Liver (tissue), 9 donors: Measurements from ENCODE around the gene CCL25. TPM values are rescaled to one million over a fixed set of nuclear protein-coding genes. Genes with fewer than 3 reads are reported as not detected.

ENCODE experiments used
- DNase-seq: peaks from one replicate; pipeline ENCODE4 v3.0.0-alpha.2; 2017; ENCODE audit warnings: low spot score
- H3K27ac ChIP-seq, 2 donors: one replicate each; pipeline ENCODE4 v1.7.0; 2013; ENCODE audit warnings: inconsistent platforms in 2 of 2, low read length in 2 of 2, control low read depth in 1 of 2, low read depth in 1 of 2, mild to moderate bottlenecking in 1 of 2
- H3K27me3 ChIP-seq, 4 donors: one replicate each; pipeline versions ENCODE4 v1.6.1 to v1.7.0; 2013; ENCODE audit warnings: low read length in 3 of 4, inconsistent platforms in 1 of 4, mild to moderate bottlenecking in 1 of 4, moderate library complexity in 1 of 4; ENCODE audit not compliant: control insufficient read depth in 4 of 4, insufficient read depth in 4 of 4
- H3K36me3 ChIP-seq, 4 donors: one replicate each; pipeline versions ENCODE4 v1.6.1 to v1.7.0; 2013; ENCODE audit warnings: low read length in 3 of 4, mild to moderate bottlenecking in 3 of 4, low read depth in 1 of 4, moderate library complexity in 1 of 4; ENCODE audit not compliant: control insufficient read depth in 4 of 4, insufficient read depth in 3 of 4
- H3K4me1 ChIP-seq, 4 donors: one replicate each; pipeline versions ENCODE4 v1.6.1 to v1.7.0; 2013; ENCODE audit warnings: low read length in 3 of 4, mild to moderate bottlenecking in 3 of 4, moderate library complexity in 1 of 4; ENCODE audit not compliant: control insufficient read depth in 4 of 4, insufficient read depth in 4 of 4
- H3K4me3 ChIP-seq, 3 donors: one replicate each; pipeline versions ENCODE4 v1.6.1 to v1.7.0; 2013; ENCODE audit warnings: low read length in 3 of 3, control low read depth in 1 of 3, low read depth in 1 of 3, mild to moderate bottlenecking in 1 of 3
- H3K9ac ChIP-seq, 2 donors: one replicate each; pipeline ENCODE4 v1.7.0; 2013; ENCODE audit warnings: low read length in 2 of 2, mild to moderate bottlenecking in 2 of 2, moderate library complexity in 2 of 2, control low read depth in 1 of 2, low read depth in 1 of 2
- H3K9me3 ChIP-seq, 4 donors: one replicate each; pipeline versions ENCODE4 v1.6.1 to v1.7.0; 2013; ENCODE audit warnings: low read length in 3 of 4; ENCODE audit not compliant: control insufficient read depth in 4 of 4
- FOXA2 ChIP-seq: IDR thresholded peaks from 2 replicates; pipeline ENCODE4 v1.6.1; 2016; ENCODE audit warnings: antibody characterized with exemption
- GABPA ChIP-seq, 2 donors: IDR thresholded peaks in 1 of 2; conservative IDR thresholded peaks in 1 of 2; 2 replicates each; pipeline ENCODE4 v1.6.1; 2016; ENCODE audit warnings: antibody characterized with exemption in 2 of 2, mild to moderate bottlenecking in 1 of 2, moderate library complexity in 1 of 2
- HNF4A ChIP-seq, 2 donors: conservative IDR thresholded peaks; 2 replicates each; pipeline ENCODE4 v1.6.1; 2016; ENCODE audit warnings: antibody characterized with exemption in 2 of 2, mild to moderate bottlenecking in 2 of 2
- HNF4G ChIP-seq: IDR thresholded peaks from 2 replicates; pipeline ENCODE4 v1.6.1; 2016; ENCODE audit warnings: antibody characterized with exemption
- JUND ChIP-seq, 2 donors: IDR thresholded peaks; 2 replicates each; pipeline ENCODE4 v1.6.1; 2016; ENCODE audit warnings: antibody characterized with exemption in 2 of 2
- NR2F2 ChIP-seq: IDR thresholded peaks from 2 replicates; pipeline ENCODE4 v1.6.1; 2016; ENCODE audit warnings: antibody characterized with exemption
- RAD21 ChIP-seq, 2 donors: IDR thresholded peaks; 2 replicates each; pipeline ENCODE4 v1.6.1; 2016; ENCODE audit warnings: antibody characterized with exemption in 2 of 2, mild to moderate bottlenecking in 2 of 2
- RXRA ChIP-seq, 2 donors: IDR thresholded peaks; 2 replicates each; pipeline ENCODE4 v1.6.1; 2017 to 2018; ENCODE audit warnings: antibody characterized with exemption in 2 of 2, mild to moderate bottlenecking in 1 of 2
- YY1 ChIP-seq: IDR thresholded peaks from 2 replicates; pipeline ENCODE4 v1.6.1; 2016; ENCODE audit warnings: antibody characterized with exemption, mild to moderate bottlenecking
- WGBS: extraction: QIAGEN DNeasy Blood & Tissue Kit; methylation state at CpG from one replicate; pipeline ENCODE4 v1.1.7; 2013; 5-methylcytosine and 5-hydroxymethylcytosine counted together
- polyA plus RNA-seq, 2 donors: library from polyadenylated mRNA; stranded (reverse) in 1 of 2; unstranded in 1 of 2; fragments of 200-250 nt in 1 of 2; fragments of >200 nt in 1 of 2; fragmentation: Nextera tagmentation in 1 of 2; extraction: Ambion mirVana in 1 of 2; gene quantifications; one replicate each; pipeline versions ENCODE4 v1.2.1 to v1.2.3, GENCODE V29; 2013 to 2015
- total RNA-seq, 2 donors: library from RNA; depleted of rRNA; stranded (reverse); fragments of >200 nt; gene quantifications; one replicate each; pipeline ENCODE4 v1.2.3, GENCODE V29; 2014
- TF ChIP-seq, protein P1 (sequence below): fragments of 150-350 bp; IDR thresholded peaks from 2 replicates; pipeline ENCODE4 v1.5.1; 2017; ENCODE audit warnings: improper control_type of control experiment, low read depth, low read length; ENCODE audit not compliant: missing input control
- TF ChIP-seq, protein P2 (sequence below): IDR thresholded peaks from 2 replicates; pipeline ENCODE4 v1.6.1; 2016; ENCODE audit warnings: antibody characterized with exemption
- TF ChIP-seq, protein P3 (sequence below): IDR thresholded peaks from 2 replicates; pipeline ENCODE4 v1.6.1; 2016; ENCODE audit warnings: antibody characterized with exemption
- TF ChIP-seq, protein P4 (sequence below): IDR thresholded peaks from 2 replicates; pipeline ENCODE4 v1.6.1; 2016; ENCODE audit warnings: antibody characterized with exemption, mild to moderate bottlenecking
- TF ChIP-seq, protein P5 (sequence below): IDR thresholded peaks from 2 replicates; pipeline ENCODE4 v1.6.1; 2016; ENCODE audit warnings: antibody characterized with exemption
- donor health status: healthy.
- donor health status: healthy.
- donor health status: healthy.
- donor health status: healthy.
- donor health status: healthy.

Gene CCL25
- total and polyA plus RNA-seq, 4 donors: not detected

DNA sequence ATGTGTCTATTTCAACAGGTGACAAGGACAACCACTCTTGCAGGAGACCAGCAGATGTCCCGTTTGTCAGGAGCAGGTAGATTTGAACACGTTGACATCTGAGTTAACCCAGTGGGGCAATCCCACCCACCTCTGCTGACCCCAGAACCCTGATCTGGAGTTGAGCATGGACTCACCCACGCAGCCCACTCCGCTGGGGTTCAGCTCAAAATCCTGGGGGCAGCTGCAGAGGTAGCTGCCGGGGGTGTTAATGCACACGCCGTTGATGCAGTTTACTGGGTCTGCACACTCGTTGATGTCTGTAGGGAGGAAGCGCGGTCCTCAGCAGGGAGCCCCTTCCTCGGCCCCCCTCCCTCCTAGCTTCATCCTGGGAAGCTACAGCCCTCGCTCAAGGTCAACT is 56.9 kb downstream of the CCL25 start (continued):
- TF ChIP-seq, protein P1, sequence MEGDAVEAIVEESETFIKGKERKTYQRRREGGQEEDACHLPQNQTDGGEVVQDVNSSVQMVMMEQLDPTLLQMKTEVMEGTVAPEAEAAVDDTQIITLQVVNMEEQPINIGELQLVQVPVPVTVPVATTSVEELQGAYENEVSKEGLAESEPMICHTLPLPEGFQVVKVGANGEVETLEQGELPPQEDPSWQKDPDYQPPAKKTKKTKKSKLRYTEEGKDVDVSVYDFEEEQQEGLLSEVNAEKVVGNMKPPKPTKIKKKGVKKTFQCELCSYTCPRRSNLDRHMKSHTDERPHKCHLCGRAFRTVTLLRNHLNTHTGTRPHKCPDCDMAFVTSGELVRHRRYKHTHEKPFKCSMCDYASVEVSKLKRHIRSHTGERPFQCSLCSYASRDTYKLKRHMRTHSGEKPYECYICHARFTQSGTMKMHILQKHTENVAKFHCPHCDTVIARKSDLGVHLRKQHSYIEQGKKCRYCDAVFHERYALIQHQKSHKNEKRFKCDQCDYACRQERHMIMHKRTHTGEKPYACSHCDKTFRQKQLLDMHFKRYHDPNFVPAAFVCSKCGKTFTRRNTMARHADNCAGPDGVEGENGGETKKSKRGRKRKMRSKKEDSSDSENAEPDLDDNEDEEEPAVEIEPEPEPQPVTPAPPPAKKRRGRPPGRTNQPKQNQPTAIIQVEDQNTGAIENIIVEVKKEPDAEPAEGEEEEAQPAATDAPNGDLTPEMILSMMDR: no peak
- TF ChIP-seq FOXA2 (no peak), HNF4G (no peak), RXRA (IDR thresholded peaks at IDR 0.05) (no peak), GABPA (IDR thresholded peaks at IDR 0.05 in 1 of 2, conservative IDR thresholded peaks at IDR 0.05 in 1 of 2) (no peak), JUND (IDR thresholded peaks at IDR 0.05) (no peak), HNF4A (conservative IDR thresholded peaks at IDR 0.05) (no peak)

DNA sequence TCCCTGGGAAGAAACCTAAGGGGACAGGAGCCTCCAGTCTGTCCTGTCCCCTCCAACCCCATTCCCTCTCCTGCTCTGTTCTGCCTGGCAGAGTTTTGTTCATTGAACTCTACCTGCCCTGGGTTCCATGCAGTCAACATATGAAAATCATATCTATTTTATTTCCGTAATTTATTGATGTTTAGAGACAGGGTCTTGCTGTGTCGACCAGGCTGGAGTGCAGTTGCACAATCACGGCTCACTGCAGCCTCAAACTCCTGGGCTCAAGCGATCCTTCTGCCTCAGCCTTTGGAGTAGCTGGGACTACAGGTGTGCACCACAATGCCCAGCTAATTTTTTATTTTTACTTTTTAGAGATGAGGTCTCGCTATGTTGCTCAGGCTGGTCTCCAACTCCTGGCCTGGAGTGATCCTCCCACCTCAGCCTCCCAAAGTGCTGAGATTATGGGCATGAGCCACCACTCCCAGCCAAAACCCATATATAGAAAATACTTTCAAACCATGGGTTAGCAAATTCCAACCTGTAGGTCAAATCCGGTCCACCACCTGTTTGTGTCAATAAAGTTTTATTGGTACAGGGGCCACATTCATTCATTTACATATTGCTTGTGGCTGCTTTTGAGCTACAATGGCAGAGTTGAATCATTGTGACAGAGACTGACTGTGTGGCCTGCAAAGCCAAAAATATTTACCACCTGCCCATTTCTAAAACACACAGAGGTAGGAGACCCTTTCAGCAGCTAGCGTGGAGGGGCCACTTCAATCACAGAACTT is 57.5 kb downstream of the CCL25 start:
- H3K9ac ChIP-seq: no peak overlapping the region
- no peak overlapping the region for H3K4me3 ChIP-seq
- WGBS: 85% methylated on average over 7 of the region's 7 CpGs
- DNase-seq: no peak
- H3K9me3 ChIP-seq: no peaks in the 10 kb centered on the region
- TF ChIP-seq, protein P1: no peak
- TF ChIP-seq NR2F2: no peak
- no peaks in the 10 kb centered on the region for H3K27me3 ChIP-seq
- no peaks in the 10 kb centered on the region for H3K36me3 ChIP-seq
- H3K4me1 ChIP-seq: no peaks in the 10 kb centered on the region
- H3K27ac ChIP-seq: no peak overlapping the region

DNA sequence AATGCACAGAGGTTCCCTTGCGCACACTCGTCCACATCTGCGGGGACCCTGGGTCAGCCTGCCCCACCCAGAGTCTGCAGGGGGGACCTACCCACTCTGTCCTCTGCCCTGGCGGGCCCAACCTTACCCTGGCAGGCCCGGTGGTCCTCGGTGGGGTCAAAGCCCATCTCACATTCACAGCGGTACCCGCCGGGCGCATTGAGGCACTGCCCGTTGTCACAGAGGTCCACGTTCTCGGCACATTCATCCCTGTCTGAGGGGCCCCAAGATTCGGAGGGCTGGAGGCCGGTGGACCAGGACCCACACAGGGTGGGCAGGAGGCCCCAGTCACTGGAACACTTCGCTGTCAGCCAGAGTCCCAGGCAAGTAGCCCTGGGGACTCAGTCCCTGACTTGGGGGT is 58.4 kb downstream of the CCL25 start:
- 96% methylated on average over 16 of the region's 16 CpGs for WGBS
- Histone ChIP-seq H3K4me1 (no peaks in the 10 kb centered on the region), H3K9me3 (no peaks in the 10 kb centered on the region), H3K36me3 (no peaks in the 10 kb centered on the region), H3K27ac (no peak overlapping the region), H3K9ac (no peak overlapping the region), H3K27me3 (no peaks in the 10 kb centered on the region), H3K4me3 (no peak overlapping the region)
- TF ChIP-seq, protein P2, sequence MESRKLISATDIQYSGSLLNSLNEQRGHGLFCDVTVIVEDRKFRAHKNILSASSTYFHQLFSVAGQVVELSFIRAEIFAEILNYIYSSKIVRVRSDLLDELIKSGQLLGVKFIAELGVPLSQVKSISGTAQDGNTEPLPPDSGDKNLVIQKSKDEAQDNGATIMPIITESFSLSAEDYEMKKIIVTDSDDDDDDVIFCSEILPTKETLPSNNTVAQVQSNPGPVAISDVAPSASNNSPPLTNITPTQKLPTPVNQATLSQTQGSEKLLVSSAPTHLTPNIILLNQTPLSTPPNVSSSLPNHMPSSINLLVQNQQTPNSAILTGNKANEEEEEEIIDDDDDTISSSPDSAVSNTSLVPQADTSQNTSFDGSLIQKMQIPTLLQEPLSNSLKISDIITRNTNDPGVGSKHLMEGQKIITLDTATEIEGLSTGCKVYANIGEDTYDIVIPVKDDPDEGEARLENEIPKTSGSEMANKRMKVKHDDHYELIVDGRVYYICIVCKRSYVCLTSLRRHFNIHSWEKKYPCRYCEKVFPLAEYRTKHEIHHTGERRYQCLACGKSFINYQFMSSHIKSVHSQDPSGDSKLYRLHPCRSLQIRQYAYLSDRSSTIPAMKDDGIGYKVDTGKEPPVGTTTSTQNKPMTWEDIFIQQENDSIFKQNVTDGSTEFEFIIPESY: no peak
- no peak for TF ChIP-seq RAD21 (IDR thresholded peaks at IDR 0.05)
- no peak for TF ChIP-seq FOXA2
- no peak for TF ChIP-seq YY1
- TF ChIP-seq RXRA (IDR thresholded peaks at IDR 0.05): no peak
- TF ChIP-seq, protein P3, sequence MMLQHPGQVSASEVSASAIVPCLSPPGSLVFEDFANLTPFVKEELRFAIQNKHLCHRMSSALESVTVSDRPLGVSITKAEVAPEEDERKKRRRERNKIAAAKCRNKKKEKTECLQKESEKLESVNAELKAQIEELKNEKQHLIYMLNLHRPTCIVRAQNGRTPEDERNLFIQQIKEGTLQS: no peak
- no peak for TF ChIP-seq NR2F2
- no peak for TF ChIP-seq HNF4G
- TF ChIP-seq, protein P4, sequence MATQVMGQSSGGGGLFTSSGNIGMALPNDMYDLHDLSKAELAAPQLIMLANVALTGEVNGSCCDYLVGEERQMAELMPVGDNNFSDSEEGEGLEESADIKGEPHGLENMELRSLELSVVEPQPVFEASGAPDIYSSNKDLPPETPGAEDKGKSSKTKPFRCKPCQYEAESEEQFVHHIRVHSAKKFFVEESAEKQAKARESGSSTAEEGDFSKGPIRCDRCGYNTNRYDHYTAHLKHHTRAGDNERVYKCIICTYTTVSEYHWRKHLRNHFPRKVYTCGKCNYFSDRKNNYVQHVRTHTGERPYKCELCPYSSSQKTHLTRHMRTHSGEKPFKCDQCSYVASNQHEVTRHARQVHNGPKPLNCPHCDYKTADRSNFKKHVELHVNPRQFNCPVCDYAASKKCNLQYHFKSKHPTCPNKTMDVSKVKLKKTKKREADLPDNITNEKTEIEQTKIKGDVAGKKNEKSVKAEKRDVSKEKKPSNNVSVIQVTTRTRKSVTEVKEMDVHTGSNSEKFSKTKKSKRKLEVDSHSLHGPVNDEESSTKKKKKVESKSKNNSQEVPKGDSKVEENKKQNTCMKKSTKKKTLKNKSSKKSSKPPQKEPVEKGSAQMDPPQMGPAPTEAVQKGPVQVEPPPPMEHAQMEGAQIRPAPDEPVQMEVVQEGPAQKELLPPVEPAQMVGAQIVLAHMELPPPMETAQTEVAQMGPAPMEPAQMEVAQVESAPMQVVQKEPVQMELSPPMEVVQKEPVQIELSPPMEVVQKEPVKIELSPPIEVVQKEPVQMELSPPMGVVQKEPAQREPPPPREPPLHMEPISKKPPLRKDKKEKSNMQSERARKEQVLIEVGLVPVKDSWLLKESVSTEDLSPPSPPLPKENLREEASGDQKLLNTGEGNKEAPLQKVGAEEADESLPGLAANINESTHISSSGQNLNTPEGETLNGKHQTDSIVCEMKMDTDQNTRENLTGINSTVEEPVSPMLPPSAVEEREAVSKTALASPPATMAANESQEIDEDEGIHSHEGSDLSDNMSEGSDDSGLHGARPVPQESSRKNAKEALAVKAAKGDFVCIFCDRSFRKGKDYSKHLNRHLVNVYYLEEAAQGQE: no peak
- TF ChIP-seq, protein P1: no peak
- TF ChIP-seq, protein P5, sequence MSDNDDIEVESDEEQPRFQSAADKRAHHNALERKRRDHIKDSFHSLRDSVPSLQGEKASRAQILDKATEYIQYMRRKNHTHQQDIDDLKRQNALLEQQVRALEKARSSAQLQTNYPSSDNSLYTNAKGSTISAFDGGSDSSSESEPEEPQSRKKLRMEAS: no peak
- no peak for TF ChIP-seq GABPA (IDR thresholded peaks at IDR 0.05 in 1 of 2, conservative IDR thresholded peaks at IDR 0.05 in 1 of 2)
- no peak for DNase-seq
